ENCODE measurements around the gene ABR.

- TF ChIP-seq EGR1 (IDR thresholded peaks at IDR 0.05; ENCODE audit: low read depth in 2 of 2) (no peak), YY1 (IDR thresholded peaks at IDR 0.05) (no peak), CTCF (IDR thresholded peaks at IDR 0.05; ENCODE audit: low read depth, low read length, missing input control) (no peak)
Observed at GRCh38 chr17:1040216-1040600, 139.6 kb downstream of the ABR start.

All from liver (tissue), 3 donors.